Hepatocyte (in vitro differentiated cells): ENCODE measurements around the gene SETD3. TPM values are rescaled to one million over a fixed set of nuclear protein-coding genes. Genes with fewer than 3 reads are reported as not detected.
A peak's percentile ranks its signal among the peaks of the same experiment; 100 is the strongest.

Experiments
- DNase-seq: peaks from one replicate; pipeline ENCODE4 v3.0.0-alpha.2; 2016; ENCODE audit warnings: low spot score
- H2AFZ ChIP-seq: fragments of 200-600 bp; sonication (generic); 2 replicates; pipeline ENCODE4 v1.6.0; 2016; ENCODE audit warnings: antibody characterized with exemption, mild to moderate bottlenecking
- H3K27ac ChIP-seq: fragments of 200-600 bp; sonication (generic); 2 replicates; pipeline ENCODE4 v1.5.1; 2016; ENCODE audit warnings: mild to moderate bottlenecking
- H3K27me3 ChIP-seq: fragments of 200-600 bp; sonication (generic); 2 replicates; pipeline ENCODE4 v1.6.1; 2016
- H3K36me3 ChIP-seq: fragments of 200-600 bp; sonication (generic); replicated peaks from 2 replicates; pipeline ENCODE4 v1.5.1; 2016; ENCODE audit warnings: low read depth; ENCODE audit not compliant: insufficient read depth
- H3K4me1 ChIP-seq: fragments of 200-600 bp; sonication (generic); 2 replicates; pipeline ENCODE4 v1.5.1; 2016; ENCODE audit warnings: mild to moderate bottlenecking, moderate library complexity; ENCODE audit not compliant: insufficient read depth
- H3K4me2 ChIP-seq: fragments of 200-600 bp; sonication (generic); 2 replicates; pipeline ENCODE4 v1.6.0; 2016
- H3K4me3 ChIP-seq: fragments of 200-600 bp; sonication (generic); 2 replicates; pipeline ENCODE4 v1.5.1; 2016; ENCODE audit warnings: mild to moderate bottlenecking
- H3K79me2 ChIP-seq: fragments of 200-600 bp; sonication (generic); 2 replicates; pipeline ENCODE4 v1.6.0; 2017; ENCODE audit warnings: mild to moderate bottlenecking
- H3K9me2 ChIP-seq: fragments of 200-600 bp; sonication (generic); replicated peaks from 2 replicates; pipeline ENCODE4 v1.6.0; 2017; ENCODE audit warnings: mild to moderate bottlenecking; ENCODE audit not compliant: insufficient read depth
- H3K9me3 ChIP-seq: fragments of 200-600 bp; sonication (generic); 2 replicates; pipeline ENCODE4 v1.5.1; 2016; ENCODE audit warnings: low read depth, mild to moderate bottlenecking
- H4K20me1 ChIP-seq: fragments of 200-600 bp; sonication (generic); 2 replicates; pipeline ENCODE4 v1.6.0; 2016; ENCODE audit warnings: mild to moderate bottlenecking; ENCODE audit not compliant: insufficient read depth, poor library complexity, severe bottlenecking
- CTCF ChIP-seq: fragments of 200-600 bp; sonication (generic); IDR thresholded peaks from 2 replicates; pipeline ENCODE4 v1.5.1; 2016; ENCODE audit warnings: antibody characterized with exemption, mild to moderate bottlenecking; ENCODE audit not compliant: poor library complexity
- EZH2 ChIP-seq: fragments of 200-600 bp; sonication (generic); IDR thresholded peaks from 2 replicates; pipeline ENCODE4 v1.6.1; 2016; ENCODE audit warnings: antibody characterized with exemption, mild to moderate bottlenecking, borderline replicate concordance
- EZH2phosphoT487 ChIP-seq: fragments of 200-600 bp; sonication (generic); IDR thresholded peaks from one replicate; pipeline ENCODE4 v1.6.1; 2018; ENCODE audit warnings: antibody characterized with exemption, mild to moderate bottlenecking, low read depth, moderate library complexity; ENCODE audit not compliant: unreplicated experiment, severe bottlenecking
- WGBS: methylation state at CpG from one replicate; pipeline ENCODE4 v1.1.6; 2016; ENCODE audit warnings: low lambda C conversion rate; ENCODE audit errors: missing lambda C conversion rate; 5-methylcytosine and 5-hydroxymethylcytosine counted together
- polyA plus RNA-seq: library from polyadenylated mRNA; unstranded; fragments of >200 nt; fragmentation: Nextera tagmentation; extraction: Ambion mirVana; gene quantifications from 2 replicates; pipeline ENCODE4 v1.2.1, GENCODE V29; 2016
- total RNA-seq: library from RNA; depleted of rRNA; stranded (reverse); fragments of >200 nt; gene quantifications from 2 replicates; pipeline ENCODE4 v1.2.3, GENCODE V29; 2014

Gene SETD3
- total and polyA plus RNA-seq, 2 experiments from 2014 or later: 43.6 to 60.2 TPM

- H3K79me2 ChIP-seq: peaks cover 22% of the 10 kb centered on the region
- DNase-seq: no peak
- no peak overlapping the region for H3K4me3 ChIP-seq
- TF ChIP-seq EZH2: no peak
- no peak for TF ChIP-seq EZH2phosphoT487
- H3K36me3 ChIP-seq: no peaks in the 10 kb centered on the region
- no peaks in the 10 kb centered on the region for H3K9me2 ChIP-seq
- no peaks in the 10 kb centered on the region for H3K9me3 ChIP-seq
- WGBS: 71% methylated on average over 3 of the region's 3 CpGs
- no peak overlapping the region for H3K27ac ChIP-seq
- no peak overlapping the region for H3K4me2 ChIP-seq
- no peaks in the 10 kb centered on the region for H4K20me1 ChIP-seq
- H3K4me1 ChIP-seq: no peaks in the 10 kb centered on the region
- no peak overlapping the region for H2AFZ ChIP-seq
- H3K27me3 ChIP-seq: no peaks in the 10 kb centered on the region
Observed at GRCh38 chr14:99431986-99432385, 48.7 kb downstream of the SETD3 start.

- Histone ChIP-seq H3K9me3 (no peaks in the 10 kb centered on the region), H2AFZ (no peak overlapping the region), H3K36me3 (no peaks in the 10 kb centered on the region), H3K4me3 (no peak overlapping the region), H3K27me3 (no peaks in the 10 kb centered on the region), H3K79me2 (peaks cover 27% of the 10 kb centered on the region), H3K9me2 (no peaks in the 10 kb centered on the region), H4K20me1 (no peaks in the 10 kb centered on the region), H3K27ac (no peak overlapping the region), H3K4me2 (no peak overlapping the region), H3K4me1 (no peaks in the 10 kb centered on the region)
- TF ChIP-seq CTCF (peak; percentile 20), EZH2phosphoT487 (no peak)
- WGBS: 87% methylated on average over 7 of the region's 7 CpGs
- DNase-seq: no peak
Observed at GRCh38 chr14:99430491-99430890, 50.2 kb downstream of the SETD3 start.

- DNase-seq: peak; percentile 58
- no peak overlapping the region for H3K4me2 ChIP-seq
- H4K20me1 ChIP-seq: no peaks in the 10 kb centered on the region
- H3K79me2 ChIP-seq: peaks cover 26% of the 10 kb centered on the region
- no peaks in the 10 kb centered on the region for H3K9me3 ChIP-seq
- no peak overlapping the region for H3K4me3 ChIP-seq
- no peaks in the 10 kb centered on the region for H3K36me3 ChIP-seq
- H3K9me2 ChIP-seq: no peaks in the 10 kb centered on the region
- H3K27me3 ChIP-seq: no peaks in the 10 kb centered on the region
- peak overlapping the region; percentile 32 for H3K27ac ChIP-seq
- H2AFZ ChIP-seq: no peak overlapping the region
- peaks cover 18% of the 10 kb centered on the region for H3K4me1 ChIP-seq
- WGBS: 69% methylated on average over 11 of the region's 11 CpGs
- TF ChIP-seq EZH2 (no peak), CTCF (no peak), EZH2phosphoT487 (no peak)
Observed at GRCh38 chr14:99427632-99428300, 52.9 kb downstream of the SETD3 start.

GRCh38 chr14:99426813-99427346, 53.8 kb downstream of the SETD3 start:
- peak overlapping the region; percentile 32 for H3K27ac ChIP-seq
- no peak overlapping the region for H3K4me2 ChIP-seq
- 91% methylated on average over 12 of the region's 12 CpGs for WGBS
- DNase-seq: no peak
- no peak overlapping the region for H2AFZ ChIP-seq
- peaks cover 23% of the 10 kb centered on the region for H3K4me1 ChIP-seq
- TF ChIP-seq CTCF (no peak), EZH2 (no peak), EZH2phosphoT487 (no peak)
- H3K9me2 ChIP-seq: no peaks in the 10 kb centered on the region
- H3K4me3 ChIP-seq: no peak overlapping the region
- H3K36me3 ChIP-seq: no peaks in the 10 kb centered on the region
- no peaks in the 10 kb centered on the region for H3K27me3 ChIP-seq
- H3K79me2 ChIP-seq: peaks cover 23% of the 10 kb centered on the region
- H3K9me3 ChIP-seq: no peaks in the 10 kb centered on the region
- no peaks in the 10 kb centered on the region for H4K20me1 ChIP-seq
